Esophagus squamous epithelium (tissue), 4 donors: Measurements from ENCODE around the gene S100A16.

Experiments used
- CTCF ChIP-seq, 6 experiments: fragments of 450-650 bp in 4 of 6; fragments of 200-600 bp in 2 of 6; sonication (generic) in 2 of 6; IDR thresholded peaks; one replicate each; pipeline ENCODE4 v1.5.1; 2016 to 2019; ENCODE audit warnings: antibody characterized with exemption in 6 of 6, mild to moderate bottlenecking in 4 of 6, moderate library complexity in 4 of 6
- POLR2A ChIP-seq, 4 donors: fragments of 450-650 bp; IDR thresholded peaks; one replicate each; pipeline ENCODE4 v1.6.1; 2017; ENCODE audit warnings: antibody characterized with exemption in 4 of 4, mild to moderate bottlenecking in 4 of 4, moderate library complexity in 3 of 4

- TF ChIP-seq POLR2A (IDR thresholded peaks at IDR 0.05) (no peak), CTCF (IDR thresholded peaks at IDR 0.05) (no peak)
Observed at GRCh38 chr1:153636312-153636711, 23.4 kb upstream of the S100A16 start.
